Right cardiac atrium (tissue), 5 donors: ENCODE data around the gene C1QTNF7. TPM values are rescaled to one million over a fixed set of nuclear protein-coding genes. Genes with fewer than 3 reads are reported as not detected.
A peak's percentile ranks its signal among the peaks of the same experiment; 100 is the strongest.

Source experiments
- ATAC-seq, 2 donors: fragments of 200-7000 bp; cut with Tn5 transposase; one replicate each; pipeline versions ENCODE4 v1.8.0 to v1.9.1; 2020; ENCODE audit warnings: moderate library complexity in 2 of 2, mild to moderate bottlenecking in 1 of 2
- DNase-seq, 3 donors: peaks; one replicate each; pipeline ENCODE4 v3.0.0-alpha.2; 2020
- H3K27ac ChIP-seq: one replicate; pipeline ENCODE4 v1.5.1; 2013; ENCODE audit warnings: mild to moderate bottlenecking, low read length, control low read depth, moderate library complexity
- H3K27me3 ChIP-seq: one replicate; pipeline ENCODE4 v1.6.1; 2013; ENCODE audit not compliant: control insufficient read depth, insufficient read depth
- H3K4me1 ChIP-seq: one replicate; pipeline ENCODE4 v1.6.1; 2013; ENCODE audit warnings: low read length; ENCODE audit not compliant: control insufficient read depth, insufficient read depth
- H3K4me3 ChIP-seq: one replicate; pipeline ENCODE4 v1.5.1; 2013; ENCODE audit warnings: low read length, control low read depth
- H3K9me3 ChIP-seq: one replicate; pipeline ENCODE4 v1.6.1; 2013; ENCODE audit warnings: low read length; ENCODE audit not compliant: control insufficient read depth
- WGBS: extraction: QIAGEN DNeasy Blood & Tissue Kit; methylation state at CpG from one replicate; pipeline ENCODE4 v1.1.7; 2013; 5-methylcytosine and 5-hydroxymethylcytosine counted together
- intact Hi-C, 4 donors: fragments of 100-400 bp; cut with DNase I; formaldehyde crosslinking; loops; one replicate each; pipeline versions ENCODE4 v1.11.0 to v1.14.0; 2022 to 2023
- long read RNA-seq, 4 donors: library from polyadenylated mRNA; unstranded; transcript quantifications; one replicate each; pipeline ENCODE4 v2.0.0, GENCODE V29; 2020 to 2021
- polyA plus RNA-seq: library from polyadenylated mRNA; stranded (reverse); fragments of 200-250 nt; gene quantifications from one replicate; pipeline ENCODE4 v1.2.3, GENCODE V29; 2013
- total RNA-seq, 4 donors: library from RNA; stranded (reverse); fragmentation: NEBNext Ultra II Directional; extraction: Animal tissue kit (Norgen Biotek cat#: 25700); gene quantifications; one replicate each; pipeline ENCODE4 v1.2.1, GENCODE V29; 2021
- donor health status: healthy with polysubstance abuse.
- donor health status: DM: no; HTN: yes; CAD: no.
- donor health status: DM: no; HTN: no; CAD: no.
- donor health status: DM: no; HTN: yes; CAD: no; lungs with severe emphysema.
- donor health status: DM: yes; HTN: yes; CAD: no.

C1QTNF7 gene, protein sequence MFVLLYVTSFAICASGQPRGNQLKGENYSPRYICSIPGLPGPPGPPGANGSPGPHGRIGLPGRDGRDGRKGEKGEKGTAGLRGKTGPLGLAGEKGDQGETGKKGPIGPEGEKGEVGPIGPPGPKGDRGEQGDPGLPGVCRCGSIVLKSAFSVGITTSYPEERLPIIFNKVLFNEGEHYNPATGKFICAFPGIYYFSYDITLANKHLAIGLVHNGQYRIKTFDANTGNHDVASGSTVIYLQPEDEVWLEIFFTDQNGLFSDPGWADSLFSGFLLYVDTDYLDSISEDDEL
- 1 to 10 TPM; 1.6 to 4.0 (median 2.2) TPM for total RNA-seq
- 1.7 TPM for polyA plus RNA-seq
- long read RNA-seq, donor 1, partial matches to known transcripts: 0 of 2 reads
- long read RNA-seq, donor 1, other reads (novel, unspliced or antisense): 0 of 2 reads
- long read RNA-seq, donor 2: 0 reads
- long read RNA-seq, donor 3, full-length matches to known transcripts: 3 of 3 reads
- long read RNA-seq, donor 3, partial matches to known transcripts: 0 of 3 reads
- long read RNA-seq, donor 3, other reads (novel, unspliced or antisense): 0 of 3 reads
- long read RNA-seq, donor 4, full-length matches to known transcripts: 1 of 1 reads
- long read RNA-seq, donor 4, partial matches to known transcripts: 0 of 1 reads
- long read RNA-seq, donor 4, other reads (novel, unspliced or antisense): 0 of 1 reads

DNA sequence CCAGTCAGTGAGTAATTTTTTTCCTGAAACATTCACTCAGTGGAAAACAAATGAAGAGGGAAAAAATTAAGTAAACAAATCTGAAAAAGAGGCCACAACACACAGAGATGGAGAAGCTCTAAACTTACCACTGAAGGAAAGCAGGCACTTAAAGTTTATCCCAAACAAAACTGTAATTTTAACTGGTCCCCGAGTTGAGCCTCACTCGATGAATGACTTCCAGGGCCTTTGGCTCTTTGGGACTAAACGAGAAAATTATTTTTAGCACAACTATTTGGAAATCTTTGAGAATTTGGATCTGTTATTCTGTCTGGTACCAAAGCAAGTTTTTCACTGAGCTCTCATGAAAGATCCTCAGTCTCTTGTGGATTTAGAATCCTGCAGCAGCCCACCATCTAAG, at the start of gene C1QTNF7:
Gene C1QTNF7, plus strand, starts transcription at position 333 of the 400 bp plus-strand sequence. CDS start 7,711 bp downstream, outside the sequence.
- intact Hi-C loops: no loop called here
- Histone ChIP-seq H3K9me3 (no peaks in the 10 kb centered on the region), H3K4me3 (no peak within 1 kb of the TSS), H3K27me3 (no peaks in the 10 kb centered on the region), H3K4me1 (peaks cover 4% of the 10 kb centered on the region), H3K27ac (peak within 1 kb of the TSS; percentile 50)
- ATAC-seq (peak in 1 of 2 donors; percentile 48), DNase-seq (no peak)
- 51% methylated on average over 3 of the region's 3 CpGs for WGBS

DNA sequence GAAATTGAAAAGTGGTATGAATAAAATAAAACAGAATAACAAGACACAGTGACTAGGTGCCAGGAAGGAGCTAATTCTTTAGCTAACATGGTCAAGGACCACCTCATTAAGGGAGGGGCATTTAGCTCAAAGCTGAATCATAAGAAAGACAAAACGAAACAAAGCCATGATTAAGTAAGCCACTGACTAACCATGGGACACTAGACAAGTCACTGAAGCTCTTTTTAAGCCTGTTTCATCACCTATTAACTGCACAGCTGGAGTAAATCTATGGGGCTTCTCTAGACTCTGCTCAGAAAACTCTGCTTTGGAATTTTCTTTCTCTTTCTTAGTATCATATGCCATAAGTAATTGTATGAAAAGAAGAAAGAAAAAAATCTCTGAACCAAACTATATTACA, 49.8 kb upstream of the C1QTNF7 start:
- H3K27ac ChIP-seq: no peak overlapping the region
- peak in 1 of 2 donors; percentile 78 for ATAC-seq
- H3K4me3 ChIP-seq: no peak overlapping the region
- no peaks in the 10 kb centered on the region for H3K4me1 ChIP-seq
- intact Hi-C loops: no loop called here
- no peaks in the 10 kb centered on the region for H3K27me3 ChIP-seq
- 37% methylated on average over 1 of the region's 1 CpG for WGBS
- DNase-seq: no peak
- H3K9me3 ChIP-seq: no peaks in the 10 kb centered on the region

DNA sequence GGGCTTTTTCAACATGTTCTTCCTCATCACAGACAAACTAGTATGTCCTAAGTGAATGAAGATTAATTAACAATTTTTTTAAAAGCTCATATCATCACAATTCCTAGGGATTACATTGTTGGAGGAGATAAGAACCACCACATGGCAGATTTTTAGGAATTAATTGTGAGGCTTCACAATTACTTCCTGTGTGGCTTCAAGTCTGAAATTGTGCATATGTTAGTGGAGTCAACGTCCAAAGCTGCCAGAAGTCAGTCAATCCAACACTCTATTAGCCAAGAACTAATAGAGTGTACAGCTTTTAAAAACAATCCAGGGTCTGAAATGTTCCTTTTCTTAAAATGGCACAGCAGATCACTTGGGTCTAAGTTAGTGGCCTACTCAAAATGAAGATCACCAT, 49.3 kb upstream of the C1QTNF7 start:
- Histone ChIP-seq H3K27me3 (no peaks in the 10 kb centered on the region), H3K4me3 (no peak overlapping the region), H3K4me1 (no peaks in the 10 kb centered on the region), H3K27ac (no peak overlapping the region), H3K9me3 (no peaks in the 10 kb centered on the region)
- intact Hi-C loops: no loop called here
- DNase-seq (no peak), ATAC-seq (peak in 1 of 2 donors; percentile 16)
- WGBS: 15% methylated on average over 1 of the region's 1 CpG

DNA sequence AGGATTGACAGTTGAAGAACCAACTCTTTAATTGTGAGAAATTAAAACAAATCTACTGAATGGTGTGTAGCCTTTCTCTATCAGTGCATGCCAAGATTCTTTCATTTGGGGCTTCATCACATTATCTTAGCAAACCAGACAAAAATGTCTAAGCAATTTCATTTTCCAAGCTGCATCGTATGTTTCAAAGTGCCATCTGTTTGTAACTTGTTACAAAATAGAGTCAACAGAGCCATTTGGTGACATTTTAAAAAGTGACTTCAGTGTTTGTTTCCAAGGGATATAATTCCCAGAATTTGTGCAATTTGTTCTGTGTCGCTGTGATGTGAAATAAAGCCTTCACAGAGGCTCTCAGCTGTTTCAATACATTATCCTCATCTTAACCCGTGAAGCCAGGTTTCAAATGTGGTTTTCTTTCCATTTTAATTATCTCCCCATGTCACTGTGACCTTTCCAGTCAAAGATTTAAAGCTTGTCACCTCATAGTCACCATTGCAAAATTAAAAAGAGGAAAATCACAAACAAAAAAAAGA, 46.0 kb upstream of the C1QTNF7 start:
- no peak for ATAC-seq
- H3K4me3 ChIP-seq: no peak overlapping the region
- H3K27me3 ChIP-seq: no peaks in the 10 kb centered on the region
- no peak for DNase-seq
- no peak overlapping the region for H3K27ac ChIP-seq
- peaks cover 4% of the 10 kb centered on the region for H3K4me1 ChIP-seq
- H3K9me3 ChIP-seq: no peaks in the 10 kb centered on the region
- WGBS: 65% methylated on average over 3 of the region's 3 CpGs
- intact Hi-C loops: no loop called here

DNA sequence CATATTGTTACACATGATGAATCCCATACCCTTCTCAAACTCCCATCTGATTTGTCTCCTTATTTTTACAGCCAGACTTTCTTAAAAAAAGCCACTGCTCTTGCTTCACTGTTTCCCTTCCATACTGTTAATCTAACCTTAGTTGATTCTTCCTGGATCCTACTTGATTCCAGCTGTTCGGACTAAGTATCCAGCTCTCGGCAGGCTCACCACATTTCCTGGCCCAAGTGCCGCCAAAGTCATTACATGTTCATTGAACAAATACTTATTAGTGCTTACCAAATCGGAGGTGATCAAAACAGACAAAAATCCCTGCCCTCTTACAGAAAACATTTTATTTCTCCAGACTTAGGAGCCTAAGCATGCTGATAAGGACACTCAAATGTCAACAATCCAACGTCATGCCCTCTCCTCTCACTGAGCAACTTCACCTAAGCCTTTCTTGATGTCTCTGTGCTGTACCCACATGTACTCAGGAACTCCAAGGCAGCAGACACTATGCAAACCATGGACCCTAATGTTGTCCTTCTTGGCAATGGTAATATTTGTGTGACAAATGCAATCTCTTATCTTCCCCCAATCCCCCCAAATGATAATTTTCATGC, 45.1 kb upstream of the C1QTNF7 start:
- intact Hi-C loops: no loop called here
- ATAC-seq: no peak
- no peaks in the 10 kb centered on the region for H3K9me3 ChIP-seq
- H3K4me1 ChIP-seq: peaks cover 4% of the 10 kb centered on the region
- no peak for DNase-seq
- H3K27ac ChIP-seq: no peak overlapping the region
- no peak overlapping the region for H3K4me3 ChIP-seq
- WGBS: 69% methylated on average over 5 of the region's 5 CpGs
- H3K27me3 ChIP-seq: no peaks in the 10 kb centered on the region

DNA sequence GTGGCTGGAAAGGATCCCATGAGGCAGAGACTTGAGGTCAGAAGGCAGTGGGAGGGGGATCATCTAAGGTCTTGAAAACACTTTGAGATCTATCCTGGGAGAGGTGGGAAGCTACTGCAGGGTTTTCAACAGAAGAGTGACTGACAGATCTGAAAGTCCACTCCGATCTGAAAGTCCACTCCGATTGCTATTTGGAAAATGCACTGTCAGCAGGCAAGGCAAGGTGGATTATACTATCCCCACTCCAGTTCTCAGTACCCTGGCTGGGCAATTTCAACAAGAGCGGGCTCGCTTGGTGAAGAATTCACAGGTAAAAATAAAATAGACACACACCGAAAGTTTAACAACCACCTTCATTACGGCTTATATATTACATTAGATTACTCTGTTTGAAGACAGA, 42.3 kb upstream of the C1QTNF7 start:
- 74% methylated on average over 6 of the region's 6 CpGs for WGBS
- Histone ChIP-seq H3K27ac (no peak overlapping the region), H3K27me3 (no peaks in the 10 kb centered on the region), H3K9me3 (no peaks in the 10 kb centered on the region), H3K4me3 (no peak overlapping the region), H3K4me1 (peaks cover 4% of the 10 kb centered on the region)
- DNase-seq: no peak
- intact Hi-C loops: no loop called here
- no peak for ATAC-seq

DNA sequence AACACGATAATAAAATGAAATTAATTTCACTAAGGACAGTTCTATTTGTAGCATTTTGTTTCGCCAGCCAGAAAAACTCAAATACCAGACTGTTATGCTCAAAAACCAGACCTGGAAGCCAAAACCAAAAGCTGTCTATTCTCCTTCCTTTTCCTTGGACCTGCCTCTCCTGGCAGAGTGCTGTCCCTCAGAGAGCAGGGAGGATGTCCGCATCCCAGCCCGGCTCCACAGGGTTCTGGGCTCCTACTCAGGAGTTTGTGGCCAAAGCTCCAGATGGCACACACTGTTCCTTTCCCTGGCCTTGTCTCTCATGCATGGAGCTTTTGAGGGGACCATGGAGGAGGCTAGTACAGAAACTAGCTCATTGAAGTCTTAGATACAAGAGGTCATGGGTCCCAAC, 41.9 kb upstream of the C1QTNF7 start:
- Histone ChIP-seq H3K9me3 (no peaks in the 10 kb centered on the region), H3K27ac (no peak overlapping the region), H3K4me3 (no peak overlapping the region), H3K4me1 (peaks cover 4% of the 10 kb centered on the region), H3K27me3 (no peaks in the 10 kb centered on the region)
- DNase-seq: peak; percentile 33 to 83 (median 77)
- intact Hi-C loops: no loop called here
- ATAC-seq: peak; percentile 79 to 84
- 60% methylated on average over 4 of the region's 4 CpGs for WGBS

DNA sequence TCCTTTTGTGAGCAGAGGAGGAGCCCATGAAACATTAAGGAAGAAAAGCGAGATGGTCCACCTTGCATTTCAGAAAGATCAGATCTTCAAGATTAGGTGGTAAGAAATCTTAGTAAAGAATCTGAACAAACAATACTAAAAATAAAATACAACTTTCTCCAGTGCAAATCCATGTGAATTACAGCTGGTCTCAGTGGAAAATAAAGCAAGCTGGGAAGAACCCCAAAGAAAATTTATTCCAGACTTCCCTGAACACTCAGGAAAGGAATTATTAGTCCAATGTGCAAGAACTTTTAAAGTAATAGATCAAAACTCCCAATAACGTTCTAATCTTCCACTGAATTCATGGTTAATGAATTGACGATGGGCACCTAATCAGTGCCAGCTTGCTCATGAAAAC, 37.3 kb upstream of the C1QTNF7 start:
- DNase-seq (no peak), ATAC-seq (no peak)
- H3K27me3 ChIP-seq: no peaks in the 10 kb centered on the region
- no peaks in the 10 kb centered on the region for H3K9me3 ChIP-seq
- 76% methylated on average over 3 of the region's 3 CpGs for WGBS
- no peaks in the 10 kb centered on the region for H3K4me1 ChIP-seq
- intact Hi-C loops: loop anchor here in 2 of 4 donors (10.0 kb wide), 1 partner anchor 156 kb away; no protein-coding TSS in a partner anchor
- H3K27ac ChIP-seq: no peak overlapping the region
- no peak overlapping the region for H3K4me3 ChIP-seq

DNA sequence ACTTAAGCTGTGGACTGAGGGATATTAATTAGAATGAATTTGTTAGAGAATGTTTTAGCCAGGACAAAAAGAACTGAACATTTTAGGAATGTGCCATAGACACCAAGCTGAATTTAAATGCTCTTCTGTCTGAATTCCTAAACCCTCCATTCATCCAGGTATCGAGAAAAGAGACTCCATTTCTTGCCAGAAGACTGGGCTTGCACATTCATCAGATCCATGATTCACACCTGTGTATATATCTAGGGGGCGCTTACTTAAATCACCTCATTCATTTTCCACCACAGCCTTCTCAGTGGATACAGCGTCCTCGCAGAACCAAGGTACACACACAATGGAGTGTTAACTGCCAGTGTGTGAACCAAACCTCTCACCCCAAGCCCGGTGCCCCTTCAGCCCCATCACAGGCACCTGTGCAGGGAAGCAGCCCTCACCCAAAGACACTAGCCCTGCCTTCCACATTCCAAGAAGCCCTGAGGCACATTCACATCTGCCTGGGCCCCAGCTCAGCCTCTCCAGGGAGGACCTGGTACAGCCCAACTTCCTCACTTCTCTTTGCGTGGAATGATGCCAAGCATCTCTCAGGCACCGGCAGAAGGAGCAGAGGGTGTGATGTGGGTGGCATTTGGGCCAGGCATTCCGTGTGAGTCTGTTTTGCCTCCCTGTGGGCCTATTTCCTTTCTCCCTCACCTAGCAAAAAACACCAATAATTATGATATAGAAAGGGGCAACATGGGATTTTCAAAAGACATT, 35.6 kb upstream of the C1QTNF7 start:
- Histone ChIP-seq H3K9me3 (no peaks in the 10 kb centered on the region), H3K4me1 (peaks cover 3% of the 10 kb centered on the region), H3K27ac (no peak overlapping the region), H3K4me3 (no peak overlapping the region), H3K27me3 (no peaks in the 10 kb centered on the region)
- intact Hi-C loops: loop anchor here in 2 of 4 donors (10.0 kb wide), 1 partner anchor 157 kb away; no protein-coding TSS in a partner anchor
- ATAC-seq (no peak), DNase-seq (no peak)
- WGBS: 84% methylated on average over 8 of the region's 8 CpGs

DNA sequence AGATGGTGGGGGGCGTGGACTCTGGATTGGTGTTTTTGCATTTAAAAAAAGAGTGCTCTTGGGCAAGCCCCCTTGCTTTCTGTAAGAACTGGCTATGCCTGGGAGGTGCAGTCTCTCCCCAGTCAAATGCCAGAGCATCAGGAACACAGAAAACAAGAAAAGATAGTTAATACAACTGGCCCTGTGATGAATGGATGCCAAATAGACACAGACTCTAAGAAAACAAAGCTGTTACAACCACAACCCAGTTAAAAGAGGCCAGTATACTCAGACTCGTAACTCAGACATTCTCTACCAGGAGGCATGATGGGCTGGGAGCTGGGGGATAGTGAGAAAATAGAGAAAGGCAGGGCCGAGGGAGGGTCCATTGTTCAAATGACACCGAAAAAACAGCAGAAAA, 32.5 kb upstream of the C1QTNF7 start:
- peaks cover 3% of the 10 kb centered on the region for H3K4me1 ChIP-seq
- intact Hi-C loops: loop anchor here in 3 of 4 donors (5.0 to 10.0 kb wide), 2 partner anchors 158 to 161 kb away; no protein-coding TSS in a partner anchor
- no peaks in the 10 kb centered on the region for H3K27me3 ChIP-seq
- no peak overlapping the region for H3K4me3 ChIP-seq
- 79% methylated on average over 4 of the region's 4 CpGs for WGBS
- peak in 1 of 2 donors; percentile 19 for ATAC-seq
- H3K27ac ChIP-seq: no peak overlapping the region
- DNase-seq: no peak
- H3K9me3 ChIP-seq: no peaks in the 10 kb centered on the region
